ENCODE results near the gene FAM163B. TPM values are rescaled to one million over a fixed set of nuclear protein-coding genes. Genes with fewer than 3 reads are reported as not detected.

The FAM163B gene
- polyA plus RNA-seq, 1 experiment: not detected

DNA sequence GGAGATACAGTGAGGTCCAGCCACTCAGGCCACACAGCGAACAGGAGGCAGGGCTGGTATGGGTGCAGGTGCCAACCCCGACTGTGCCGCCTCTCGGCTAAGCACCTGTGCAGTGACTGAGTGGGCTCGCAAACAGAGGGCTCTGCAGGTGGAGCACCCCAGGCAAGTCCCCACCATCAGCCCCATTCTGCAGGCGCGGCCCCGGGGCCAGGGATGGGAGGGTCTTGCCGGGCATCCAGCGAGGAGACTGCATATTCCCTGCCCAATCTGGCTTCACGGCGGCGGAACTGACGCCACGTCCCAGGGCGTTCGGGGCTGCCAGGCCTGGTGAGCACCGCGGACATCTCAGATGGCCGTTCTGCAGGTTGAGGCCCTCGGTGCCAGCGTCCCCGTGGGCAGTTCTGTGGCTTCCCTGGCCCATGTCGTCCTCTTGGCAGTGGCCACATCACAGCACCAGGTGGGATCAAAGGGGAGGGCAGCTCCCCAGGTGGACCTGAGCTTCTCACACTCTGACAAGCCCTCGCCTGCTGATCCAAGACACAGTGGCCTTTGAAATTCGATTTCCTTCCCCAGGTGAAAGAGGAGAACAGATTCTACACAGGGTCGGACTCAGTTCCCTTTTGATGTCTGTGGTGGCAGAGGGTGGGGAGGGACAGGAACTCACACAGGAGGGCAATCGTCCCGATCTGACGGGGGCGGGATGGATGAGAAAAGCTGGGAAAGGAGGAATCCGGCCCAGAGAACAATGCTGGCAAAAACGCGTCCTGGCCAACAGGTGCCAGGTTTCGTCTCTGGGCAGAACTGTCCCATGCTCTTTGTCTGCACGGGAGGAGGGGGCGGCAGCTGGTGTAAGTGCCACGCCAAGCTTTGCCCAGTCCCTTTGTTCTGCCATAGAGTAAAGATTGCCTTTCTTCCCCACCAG lies 45.8 kb upstream of the FAM163B start:
- Histone ChIP-seq H3K4me3 (ENCODE audit: low read depth, low read length) (no peak overlapping the region), H3K27me3 (ENCODE audit: control insufficient read depth, insufficient read depth, low read length) (peaks cover 25% of the 10 kb centered on the region), H3K36me3 (ENCODE audit: control insufficient read depth, insufficient read depth, low read length) (no peaks in the 10 kb centered on the region)
- TF ChIP-seq, protein P1, sequence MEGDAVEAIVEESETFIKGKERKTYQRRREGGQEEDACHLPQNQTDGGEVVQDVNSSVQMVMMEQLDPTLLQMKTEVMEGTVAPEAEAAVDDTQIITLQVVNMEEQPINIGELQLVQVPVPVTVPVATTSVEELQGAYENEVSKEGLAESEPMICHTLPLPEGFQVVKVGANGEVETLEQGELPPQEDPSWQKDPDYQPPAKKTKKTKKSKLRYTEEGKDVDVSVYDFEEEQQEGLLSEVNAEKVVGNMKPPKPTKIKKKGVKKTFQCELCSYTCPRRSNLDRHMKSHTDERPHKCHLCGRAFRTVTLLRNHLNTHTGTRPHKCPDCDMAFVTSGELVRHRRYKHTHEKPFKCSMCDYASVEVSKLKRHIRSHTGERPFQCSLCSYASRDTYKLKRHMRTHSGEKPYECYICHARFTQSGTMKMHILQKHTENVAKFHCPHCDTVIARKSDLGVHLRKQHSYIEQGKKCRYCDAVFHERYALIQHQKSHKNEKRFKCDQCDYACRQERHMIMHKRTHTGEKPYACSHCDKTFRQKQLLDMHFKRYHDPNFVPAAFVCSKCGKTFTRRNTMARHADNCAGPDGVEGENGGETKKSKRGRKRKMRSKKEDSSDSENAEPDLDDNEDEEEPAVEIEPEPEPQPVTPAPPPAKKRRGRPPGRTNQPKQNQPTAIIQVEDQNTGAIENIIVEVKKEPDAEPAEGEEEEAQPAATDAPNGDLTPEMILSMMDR (IDR thresholded peaks at IDR 0.05; ENCODE audit: insufficient read depth, low read depth, low read length): no peak
- POLR2A ChIA-PET: no interaction called here
- CTCF ChIA-PET: no interaction called here
- no peak for DNase-seq (ENCODE audit: low read depth)

DNA sequence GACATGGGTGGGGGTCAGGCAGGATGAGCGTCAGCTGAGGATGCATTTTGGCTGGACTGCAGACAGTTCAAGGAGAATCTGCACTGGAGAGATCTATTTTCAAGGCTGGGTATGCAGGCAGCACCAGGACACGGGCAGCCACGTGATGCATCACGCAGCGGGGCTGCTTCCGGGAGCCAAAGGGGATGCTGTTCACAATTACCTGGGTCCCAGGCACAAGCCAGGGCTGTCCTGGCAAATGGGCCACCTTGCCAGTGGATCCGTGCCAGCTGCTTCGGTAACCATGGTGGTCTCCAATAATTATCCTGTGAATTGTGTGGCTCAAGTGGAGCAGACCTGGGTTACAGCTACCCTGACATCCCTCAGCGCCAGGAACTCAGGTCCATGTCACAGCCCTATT lies 44.4 kb upstream of the FAM163B start:
- DNase-seq (ENCODE audit: low read depth): no peak
- ChIA-PET CTCF (no interaction called here), POLR2A (no interaction called here)
- Histone ChIP-seq H3K36me3 (ENCODE audit: control insufficient read depth, insufficient read depth, low read length) (no peaks in the 10 kb centered on the region), H3K4me3 (ENCODE audit: low read depth, low read length) (no peak overlapping the region), H3K27me3 (ENCODE audit: control insufficient read depth, insufficient read depth, low read length) (peaks cover 24% of the 10 kb centered on the region)
- TF ChIP-seq, protein P1 (IDR thresholded peaks at IDR 0.05; ENCODE audit: insufficient read depth, low read depth, low read length): no peak

DNA sequence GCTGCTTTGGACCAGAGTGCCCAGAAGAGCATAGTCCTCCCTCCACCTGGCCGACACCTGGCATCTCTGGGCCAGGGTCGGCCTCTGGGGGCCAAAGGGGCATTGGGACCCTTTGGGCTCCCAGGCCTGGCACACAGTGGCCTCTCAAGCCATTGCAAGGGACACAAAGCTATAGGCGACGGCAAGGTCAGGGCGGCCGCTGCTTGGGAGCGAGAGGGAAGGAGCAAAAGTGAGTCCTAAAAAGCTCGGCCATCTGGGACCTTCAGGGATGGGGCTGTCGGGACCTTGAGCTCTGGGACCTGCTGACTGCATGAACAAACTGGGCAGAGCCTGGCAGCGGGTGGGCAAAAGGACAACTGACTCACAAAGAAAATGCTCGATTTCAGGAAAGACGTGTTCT lies 40.8 kb upstream of the FAM163B start:
- H3K4me3 ChIP-seq (ENCODE audit: low read depth, low read length): no peak overlapping the region
- no peaks in the 10 kb centered on the region for H3K36me3 ChIP-seq (ENCODE audit: control insufficient read depth, insufficient read depth, low read length)
- TF ChIP-seq, protein P1 (IDR thresholded peaks at IDR 0.05; ENCODE audit: insufficient read depth, low read depth, low read length): no peak
- ChIA-PET CTCF (no interaction called here), POLR2A (no interaction called here)
- H3K27me3 ChIP-seq (ENCODE audit: control insufficient read depth, insufficient read depth, low read length): peaks cover 24% of the 10 kb centered on the region
- DNase-seq (ENCODE audit: low read depth): no peak

DNA sequence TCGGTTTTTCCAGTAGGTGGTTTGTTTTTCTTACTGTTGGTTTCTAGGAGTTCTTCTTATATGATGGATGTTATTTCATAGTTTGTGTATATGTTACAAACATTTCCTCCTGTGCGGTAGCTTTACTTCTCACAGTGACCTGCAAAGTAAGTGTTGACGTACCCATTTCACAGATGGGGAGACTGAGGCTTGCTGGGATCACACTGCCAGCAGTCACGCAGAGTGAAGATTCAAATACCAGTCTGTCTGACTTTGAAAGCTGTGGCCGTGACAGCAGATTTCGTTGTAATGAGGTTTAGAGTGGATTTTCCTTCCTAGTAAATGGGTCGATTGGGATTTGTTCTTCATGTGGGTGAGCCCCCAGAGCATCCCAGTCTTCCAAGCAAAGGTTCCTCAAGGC lies 40.0 kb upstream of the FAM163B start:
- DNase-seq (ENCODE audit: low read depth): no peak
- ChIA-PET CTCF (no interaction called here), POLR2A (no interaction called here)
- Histone ChIP-seq H3K4me3 (ENCODE audit: low read depth, low read length) (no peak overlapping the region), H3K27me3 (ENCODE audit: control insufficient read depth, insufficient read depth, low read length) (peaks cover 19% of the 10 kb centered on the region), H3K36me3 (ENCODE audit: control insufficient read depth, insufficient read depth, low read length) (no peaks in the 10 kb centered on the region)
- TF ChIP-seq, protein P1 (IDR thresholded peaks at IDR 0.05; ENCODE audit: insufficient read depth, low read depth, low read length): no peak

DNA sequence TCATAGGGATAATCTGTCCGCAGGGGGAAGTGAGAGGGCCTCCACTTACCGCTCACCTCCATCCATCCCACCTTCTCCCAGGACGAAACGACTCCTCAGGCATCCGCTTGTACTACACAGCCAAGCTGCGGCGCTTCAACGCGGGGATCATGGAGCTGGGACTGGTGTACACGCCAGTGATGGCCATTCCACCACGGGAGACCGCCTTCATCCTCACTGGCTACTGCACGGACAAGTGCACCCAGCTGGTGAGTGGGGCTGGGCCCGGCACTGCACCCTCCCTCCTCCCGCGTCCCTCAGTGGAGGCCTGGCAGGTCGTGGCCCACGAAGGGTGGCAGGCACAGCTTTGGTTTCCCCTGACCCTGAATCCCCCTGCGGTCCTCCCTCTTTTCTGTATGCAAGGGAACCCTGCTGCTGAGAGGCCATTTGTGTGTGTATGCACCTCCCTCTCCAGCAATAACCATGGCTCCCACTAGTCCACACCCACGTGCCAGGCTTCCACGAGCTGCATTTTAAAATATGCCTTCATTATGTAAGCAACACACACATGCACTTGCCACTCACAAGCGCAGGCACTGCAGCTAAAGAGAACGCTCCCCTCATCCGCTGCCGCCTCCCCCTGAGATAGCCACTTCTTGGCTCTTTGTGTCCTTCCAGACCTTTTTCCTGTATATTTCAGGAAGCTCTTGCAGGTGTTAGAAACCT lies 38.7 kb upstream of the FAM163B start:
- Histone ChIP-seq H3K36me3 (ENCODE audit: control insufficient read depth, insufficient read depth, low read length) (no peaks in the 10 kb centered on the region), H3K4me3 (ENCODE audit: low read depth, low read length) (no peak overlapping the region), H3K27me3 (ENCODE audit: control insufficient read depth, insufficient read depth, low read length) (peaks cover 19% of the 10 kb centered on the region)
- POLR2A ChIA-PET: no interaction called here
- TF ChIP-seq, protein P1 (IDR thresholded peaks at IDR 0.05; ENCODE audit: insufficient read depth, low read depth, low read length): no peak
- CTCF ChIA-PET: no interaction called here
- DNase-seq (ENCODE audit: low read depth): no peak
